ELF-1 (cell line): ENCODE data around the gene PNPLA2.

ENCODE experiments used
- DNase-seq: peaks from one replicate; pipeline ENCODE4 v3.0.0-alpha.2; 2016; ENCODE audit warnings: low read depth, low spot score

PNPLA2 gene

DNA sequence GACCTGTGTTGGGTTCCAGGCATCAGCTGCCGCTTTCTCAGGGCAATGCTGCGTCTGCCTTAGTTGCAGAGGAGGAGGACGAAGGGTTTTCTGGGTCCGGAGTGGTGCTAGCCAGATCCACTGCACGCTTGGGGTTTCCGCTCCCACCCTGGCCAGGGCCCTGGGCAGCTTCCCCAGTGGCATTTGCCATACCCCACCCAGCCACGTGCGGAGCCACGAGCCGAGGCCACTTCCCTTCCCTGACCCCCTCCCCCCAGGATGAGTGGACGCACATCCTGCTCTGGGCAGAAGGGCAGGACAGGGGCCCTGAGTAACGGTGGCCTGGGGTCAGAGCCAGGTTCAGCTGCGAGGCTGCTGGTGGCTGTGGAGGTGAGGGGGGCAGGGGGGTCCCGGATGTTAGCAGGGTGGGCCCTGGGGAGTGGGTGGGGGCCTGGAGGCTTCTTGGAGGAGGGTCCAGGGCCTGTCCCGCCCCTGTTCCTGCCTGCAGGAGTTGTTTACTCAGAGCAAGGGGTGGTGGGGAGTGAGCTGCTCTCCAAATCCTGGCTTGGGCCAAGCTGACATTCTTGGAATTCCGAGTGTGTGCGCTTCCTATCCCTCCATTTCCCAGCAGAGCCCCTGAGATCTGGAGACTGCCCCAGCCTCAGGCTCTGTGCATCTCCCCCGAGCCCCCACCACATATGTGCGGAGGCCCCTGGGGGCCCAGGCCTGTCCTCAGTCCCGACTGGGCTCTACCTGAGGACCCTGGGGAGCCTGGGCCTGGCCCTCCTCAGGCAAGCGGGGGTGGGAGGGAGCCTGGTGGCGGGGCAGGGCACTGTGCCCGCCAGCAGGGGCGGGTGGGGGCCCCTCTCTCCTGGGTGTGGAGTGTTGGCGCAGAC is 25.3 kb downstream of the PNPLA2 start:
- DNase-seq: peak; percentile 97

- DNase-seq: peak; percentile 94
These were observed 26.3 kb downstream of the PNPLA2 start for GRCh38 chr11:844693-845644.

- DNase-seq: no peak
These were observed 27.3 kb downstream of the PNPLA2 start for GRCh38 chr11:845872-846495.

- no peak for DNase-seq
These were observed 27.9 kb downstream of the PNPLA2 start for GRCh38 chr11:846496-847098.

DNA sequence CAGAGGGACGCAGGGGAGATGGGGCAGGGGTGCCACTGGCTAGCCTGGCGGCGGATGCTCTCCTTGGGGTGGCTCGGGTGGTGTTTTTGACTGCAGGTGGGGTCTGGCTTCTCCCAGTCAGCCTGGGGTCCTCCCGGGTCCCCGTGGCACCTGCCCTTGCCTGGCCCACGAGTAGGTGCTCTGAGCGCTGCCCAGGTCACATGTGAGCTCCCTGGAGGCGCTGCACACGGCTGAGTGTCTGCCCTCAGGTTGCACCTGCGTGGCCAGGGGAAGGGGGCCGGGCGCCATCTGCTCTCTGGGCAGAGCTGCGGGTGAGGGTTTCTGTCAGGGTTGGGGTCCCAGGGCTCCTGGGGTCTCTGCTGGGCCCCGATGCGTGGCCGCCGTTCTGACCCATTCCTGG is 29.2 kb downstream of the PNPLA2 start:
- no peak for DNase-seq

DNA sequence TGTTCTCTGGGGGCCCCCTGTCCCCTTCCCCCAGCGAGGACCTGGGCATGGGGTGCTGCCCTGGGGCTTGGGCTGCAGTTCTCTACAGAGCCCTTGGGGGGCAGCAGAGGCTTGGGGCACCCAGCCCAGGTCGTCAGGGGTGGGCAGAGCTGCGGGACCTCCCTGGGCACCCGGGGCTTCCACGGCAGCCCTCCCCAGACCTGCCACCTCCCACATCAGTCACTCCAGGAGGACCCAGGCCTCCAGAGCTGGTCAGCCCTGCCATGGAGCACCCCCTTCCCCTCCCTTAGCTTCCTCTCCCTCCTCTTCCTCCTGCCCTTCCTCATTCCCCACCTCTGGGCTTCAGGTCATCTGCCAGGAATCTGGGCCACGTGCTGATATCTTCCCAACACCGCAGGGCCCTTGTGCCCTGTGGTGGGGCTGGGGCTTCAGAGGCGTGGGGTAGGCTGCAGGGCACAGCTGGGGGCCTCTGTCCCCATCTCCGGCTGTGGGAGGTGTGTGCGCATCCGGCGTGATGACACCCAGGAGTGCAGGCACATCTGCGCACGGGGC is 29.7 kb downstream of the PNPLA2 start:
- peak; percentile 51 for DNase-seq

DNA sequence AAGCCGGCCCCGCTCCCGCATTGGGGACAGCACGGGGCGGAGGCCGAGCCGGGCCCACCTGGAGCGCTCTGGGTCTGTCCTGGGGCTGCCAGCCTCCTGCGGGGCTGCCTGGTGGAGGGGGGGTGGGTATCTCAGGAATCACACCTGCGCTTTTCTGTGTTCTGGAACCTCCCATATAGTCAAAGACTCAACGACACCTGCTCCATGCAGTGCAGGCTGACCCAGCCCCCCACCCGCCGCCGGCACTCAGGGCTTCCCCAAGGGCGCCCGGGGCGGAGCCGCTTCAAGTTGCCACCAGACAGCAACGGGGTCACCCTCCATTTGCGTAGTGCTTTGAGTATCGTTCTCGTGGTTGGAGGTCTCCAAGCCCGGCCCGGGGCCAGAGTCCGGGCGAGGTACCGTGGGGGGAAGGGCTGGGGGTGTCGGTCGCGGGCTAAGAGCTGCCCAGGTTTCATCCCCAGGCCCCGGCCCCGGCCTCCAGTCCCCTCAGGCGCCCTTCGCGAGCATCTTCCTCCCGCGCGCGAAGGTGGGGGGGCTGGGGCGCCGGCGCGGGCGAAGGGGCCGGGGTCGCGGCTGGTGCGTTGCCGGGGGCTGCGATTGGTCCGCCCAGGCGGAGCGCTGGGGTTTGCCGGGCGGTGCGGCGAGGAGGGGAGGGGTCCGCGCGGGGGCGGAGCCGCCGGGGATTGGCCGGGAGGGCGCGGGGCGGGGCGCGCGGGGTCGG is 30.6 kb downstream of the PNPLA2 start:
- peak; percentile 40 for DNase-seq

DNA sequence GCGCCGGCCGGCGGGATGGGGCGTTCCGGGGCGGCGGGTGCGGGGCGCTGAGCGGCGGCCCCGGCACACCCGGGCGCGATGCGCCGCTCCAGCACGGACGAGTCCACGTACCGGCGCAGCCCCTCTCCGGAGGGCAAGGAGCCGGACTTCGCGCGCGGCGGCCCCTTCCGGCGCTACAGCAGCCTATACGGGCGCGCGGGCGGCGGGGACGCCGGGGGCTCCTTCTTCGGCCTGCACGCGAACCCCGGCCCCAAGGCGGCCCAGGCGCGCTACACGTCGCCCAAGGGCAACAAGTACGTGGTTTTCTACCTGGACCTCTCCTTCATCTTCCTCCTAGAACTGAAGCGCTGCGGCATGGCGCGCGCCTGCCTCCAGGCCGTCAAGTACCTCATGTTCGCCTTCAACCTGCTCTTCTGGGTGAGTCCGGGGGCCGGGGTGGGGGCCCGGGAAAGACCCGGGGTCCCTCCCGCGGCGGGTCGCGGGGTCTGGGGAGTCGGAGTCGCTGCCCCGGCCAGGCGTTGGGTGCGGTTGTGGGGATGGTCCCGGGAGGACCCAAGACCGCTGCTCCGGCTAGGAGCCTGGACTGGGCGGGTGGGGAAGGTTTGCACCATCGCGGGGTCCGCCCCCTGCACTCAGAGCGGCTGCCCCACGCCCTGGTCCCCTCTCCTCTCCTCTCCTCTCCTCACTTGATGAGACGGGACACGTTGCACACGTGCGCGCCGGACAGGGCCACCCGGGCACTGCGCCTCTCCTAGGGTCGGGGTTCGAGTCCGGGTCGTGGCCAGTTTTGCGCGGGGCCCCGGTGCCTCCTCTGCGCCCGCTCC is 31.4 kb downstream of the PNPLA2 start:
- peak; percentile 31 for DNase-seq

GRCh38 chr11:850775-851763 is 32.4 kb downstream of the PNPLA2 start:
- DNase-seq: peak; percentile 47

DNA sequence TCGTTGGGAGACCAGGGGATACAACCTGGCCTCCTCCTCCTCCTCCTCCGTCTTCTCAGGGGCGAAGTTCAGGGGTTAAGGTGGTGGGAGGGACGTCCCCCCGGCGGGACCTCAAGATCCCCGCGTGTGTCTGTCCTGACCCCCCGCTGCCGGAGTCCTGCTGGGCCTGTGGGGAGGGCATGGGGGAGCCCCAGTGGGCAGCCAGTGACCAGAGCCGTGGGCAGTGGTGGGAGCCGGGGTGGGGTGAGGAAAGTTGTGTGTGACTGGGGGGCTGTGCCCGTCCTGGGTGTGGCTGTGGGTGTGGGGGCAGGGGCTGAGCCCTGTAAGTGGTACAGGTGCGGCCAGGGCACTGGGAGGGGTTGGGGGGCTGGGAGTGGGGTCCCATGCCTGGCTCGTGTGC is 34.0 kb downstream of the PNPLA2 start:
- no peak for DNase-seq

- no peak for DNase-seq
These were observed 35.2 kb downstream of the PNPLA2 start for GRCh38 chr11:853682-854448.

DNA sequence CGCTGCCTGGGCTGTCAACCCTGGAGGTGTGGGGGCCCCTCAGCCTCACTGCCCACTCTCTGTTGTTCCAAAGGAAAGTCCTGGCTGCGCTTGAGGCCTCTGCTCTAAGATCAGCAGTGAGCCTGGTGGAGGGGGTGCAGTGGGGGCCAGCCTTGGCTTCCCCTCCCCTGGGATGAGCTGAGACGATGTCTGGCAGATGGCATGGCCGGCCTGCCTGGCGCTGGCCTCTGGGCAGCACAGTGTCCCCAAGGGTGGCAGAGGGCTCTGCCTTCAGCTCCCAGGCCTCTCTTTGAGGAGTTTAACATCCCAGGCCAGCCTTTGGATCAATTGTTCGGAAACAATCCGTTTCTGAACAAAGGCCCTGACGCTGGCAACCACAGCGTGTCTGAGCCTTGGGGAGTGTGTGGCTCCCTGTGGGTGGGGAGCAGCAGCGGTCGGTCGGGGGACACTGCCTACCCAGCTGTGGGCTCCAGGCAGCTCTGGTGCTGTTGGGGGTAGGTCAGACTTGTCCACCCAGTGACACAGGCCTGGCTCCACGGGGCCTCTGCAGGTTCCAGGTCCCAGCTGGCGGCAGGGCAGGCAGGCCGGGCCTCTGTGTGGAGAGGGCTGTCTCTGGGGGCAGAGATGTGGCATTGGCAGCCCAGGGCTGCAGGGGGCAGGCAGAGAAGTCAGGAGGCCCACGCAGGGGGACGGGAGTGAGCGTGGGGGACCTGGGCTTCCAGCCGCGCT is 36.1 kb downstream of the PNPLA2 start:
- no peak for DNase-seq

GRCh38 chr11:855330-855674 is 36.6 kb downstream of the PNPLA2 start:
- DNase-seq: no peak

DNA sequence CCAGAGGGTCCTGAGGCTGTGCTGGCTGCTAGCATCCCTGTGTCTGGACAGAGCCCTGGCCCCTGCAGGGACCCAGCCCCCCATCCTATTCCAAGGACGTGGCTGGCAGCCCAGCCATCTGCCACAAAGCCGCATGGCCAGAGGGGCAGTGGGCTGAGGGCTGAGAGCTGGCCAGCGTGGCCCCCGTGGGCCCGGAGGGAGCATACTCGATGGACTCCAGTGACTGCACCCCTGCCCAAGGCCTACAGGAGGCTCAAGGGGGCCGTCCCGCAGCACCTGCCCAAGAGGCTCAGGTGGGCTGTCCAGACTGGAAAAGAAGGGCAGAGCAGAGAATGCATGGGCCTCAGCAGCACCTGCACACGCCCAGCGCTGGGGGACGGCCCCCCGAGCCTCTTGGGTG is 37.1 kb downstream of the PNPLA2 start:
- DNase-seq: no peak

GRCh38 chr11:856397-856796 is 37.7 kb downstream of the PNPLA2 start:
- no peak for DNase-seq

- no peak for DNase-seq
These were observed 39.5 kb downstream of the PNPLA2 start for GRCh38 chr11:858053-858761.
